Chondrocyte (in vitro differentiated cells): ENCODE results near the gene TMEM125. TPM values are rescaled to one million over a fixed set of nuclear protein-coding genes. Genes with fewer than 3 reads are reported as not detected.

Source experiments
- DNase-seq: peaks from one replicate; pipeline ENCODE4 v3.0.0; 2021; ENCODE audit warnings: mixed read lengths, low spot score
- H3K27ac Mint-ChIP-seq: one replicate; pipeline ENCODE4 v1.8.0; 2021; ENCODE audit warnings: mild to moderate bottlenecking, moderate library complexity, mixed read lengths; ENCODE audit not compliant: unreplicated experiment
- H3K27me3 Mint-ChIP-seq: 2 replicates; pipeline ENCODE4 v1.8.0; 2021; ENCODE audit warnings: low read depth, mixed read lengths
- H3K36me3 Mint-ChIP-seq: 2 replicates; pipeline ENCODE4 v1.8.0; 2021; ENCODE audit warnings: low read depth, mixed read lengths
- H3K4me1 Mint-ChIP-seq: 2 replicates; pipeline ENCODE4 v1.8.0; 2021; ENCODE audit warnings: low read depth, mild to moderate bottlenecking, mixed read lengths
- H3K4me3 Mint-ChIP-seq: one replicate; pipeline ENCODE4 v1.8.0; 2021; ENCODE audit warnings: mild to moderate bottlenecking, moderate library complexity, mixed read lengths; ENCODE audit not compliant: unreplicated experiment
- H3K9me3 Mint-ChIP-seq: 2 replicates; pipeline ENCODE4 v1.8.0; 2021; ENCODE audit warnings: low read depth, mixed read lengths
- CTCF ChIP-seq: fragments of 200-600 bp; sonication (generic); IDR thresholded peaks from 2 replicates; pipeline ENCODE4 v1.5.0; 2021; ENCODE audit warnings: antibody characterized with exemption, mild to moderate bottlenecking, moderate library complexity
- total RNA-seq: library from RNA; stranded (reverse); gene quantifications from 3 replicates; pipeline ENCODE4 v1.2.1, GENCODE V29; 2021

Gene TMEM125
- total RNA-seq, 1 donor from 2014 or later, result not detected

GRCh38 chr1:43298055-43298454 lies 28.3 kb downstream of the TMEM125 start:
- no peaks in the 10 kb centered on the region for H3K36me3 Mint-ChIP-seq
- H3K4me1 Mint-ChIP-seq, result peaks cover 29% of the 10 kb centered on the region
- no peak for TF ChIP-seq CTCF
- H3K4me3 Mint-ChIP-seq, result no peak overlapping the region
- H3K9me3 Mint-ChIP-seq, result no peaks in the 10 kb centered on the region
- DNase-seq, result no peak
- H3K27me3 Mint-ChIP-seq, result no peaks in the 10 kb centered on the region
- no peak overlapping the region for H3K27ac Mint-ChIP-seq

GRCh38 chr1:43299101-43299500 lies 29.3 kb downstream of the TMEM125 start:
- TF ChIP-seq CTCF, result no peak
- no peak for DNase-seq
- peaks cover 25% of the 10 kb centered on the region for H3K4me1 Mint-ChIP-seq
- H3K9me3 Mint-ChIP-seq, result no peaks in the 10 kb centered on the region
- H3K27ac Mint-ChIP-seq, result no peak overlapping the region
- H3K36me3 Mint-ChIP-seq, result no peaks in the 10 kb centered on the region
- no peaks in the 10 kb centered on the region for H3K27me3 Mint-ChIP-seq
- H3K4me3 Mint-ChIP-seq, result no peak overlapping the region

GRCh38 chr1:43300378-43301094 lies 30.8 kb downstream of the TMEM125 start, which contains the start of gene TIE1:
TIE1 (plus strand) TSS chr1:43300982; CDS start chr1:43301072, 90 bp downstream.
- Mint-ChIP-seq H3K27ac (no peak within 1 kb of the TSS), H3K4me1 (peaks cover 16% of the 10 kb centered on the region), H3K9me3 (no peaks in the 10 kb centered on the region), H3K27me3 (no peaks in the 10 kb centered on the region), H3K36me3 (no peaks in the 10 kb centered on the region), H3K4me3 (no peak within 1 kb of the TSS)
- no peak for TF ChIP-seq CTCF
- peak; percentile 50 for DNase-seq

GRCh38 chr1:43302201-43302600 lies 32.4 kb downstream of the TMEM125 start:
- Mint-ChIP-seq H3K9me3 (no peaks in the 10 kb centered on the region), H3K4me1 (no peaks in the 10 kb centered on the region), H3K36me3 (no peaks in the 10 kb centered on the region), H3K27ac (no peak overlapping the region), H3K27me3 (peaks cover 3% of the 10 kb centered on the region), H3K4me3 (no peak overlapping the region)
- DNase-seq, result no peak
- TF ChIP-seq CTCF, result no peak

DNA sequence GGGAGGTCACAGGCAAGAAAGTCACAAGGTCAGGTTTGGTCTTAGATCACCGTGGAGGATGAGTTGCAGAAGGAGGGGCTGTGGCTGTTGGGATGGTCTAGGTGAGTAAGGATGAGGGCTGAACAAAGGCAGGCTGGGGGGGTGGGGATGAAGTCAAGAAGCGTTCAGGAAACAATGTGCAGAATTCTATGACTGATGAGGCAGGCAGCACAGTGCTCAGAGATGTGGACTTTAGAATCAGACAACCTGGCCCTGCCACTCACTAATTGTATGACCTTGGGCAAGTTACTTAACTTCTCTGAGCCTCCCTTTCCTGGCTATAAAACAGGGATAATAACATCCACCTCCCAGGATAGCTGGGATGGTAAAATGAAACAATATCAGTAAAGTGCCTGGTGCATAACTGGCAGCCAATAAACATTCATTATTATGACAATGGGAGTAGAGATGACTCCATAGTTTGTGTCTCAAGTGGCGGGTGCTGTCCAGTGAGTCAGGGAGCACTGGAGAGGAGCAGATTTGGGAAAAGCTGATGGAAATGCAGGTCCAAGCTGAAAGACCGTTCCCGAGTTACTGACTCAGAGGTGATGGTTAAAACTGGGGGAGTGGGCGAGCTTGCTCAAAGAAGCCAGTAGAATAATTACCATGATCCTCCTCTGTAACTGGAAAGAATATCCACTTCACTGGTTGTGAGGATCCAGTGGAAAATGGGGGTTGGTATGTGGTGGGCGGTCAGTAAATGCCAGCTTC lies 33.1 kb downstream of the TMEM125 start:
- H3K4me3 Mint-ChIP-seq, result no peak overlapping the region
- no peak overlapping the region for H3K27ac Mint-ChIP-seq
- no peak for TF ChIP-seq CTCF
- H3K4me1 Mint-ChIP-seq, result no peaks in the 10 kb centered on the region
- H3K36me3 Mint-ChIP-seq, result no peaks in the 10 kb centered on the region
- H3K9me3 Mint-ChIP-seq, result no peaks in the 10 kb centered on the region
- H3K27me3 Mint-ChIP-seq, result peaks cover 3% of the 10 kb centered on the region
- peak; percentile 9 for DNase-seq
